Hepatocyte (in vitro differentiated cells): Measurements from ENCODE around the gene F11R. TPM values are rescaled to one million over a fixed set of nuclear protein-coding genes. Genes with fewer than 3 reads are reported as not detected.
A peak's percentile ranks its signal among the peaks of the same experiment; 100 is the strongest.

Experiments used
- DNase-seq: peaks from one replicate; pipeline ENCODE4 v3.0.0-alpha.2; 2016; ENCODE audit warnings: low spot score
- H2AFZ ChIP-seq: fragments of 200-600 bp; sonication (generic); 2 replicates; pipeline ENCODE4 v1.6.0; 2016; ENCODE audit warnings: antibody characterized with exemption, mild to moderate bottlenecking
- H3K27ac ChIP-seq: fragments of 200-600 bp; sonication (generic); 2 replicates; pipeline ENCODE4 v1.5.1; 2016; ENCODE audit warnings: mild to moderate bottlenecking
- H3K27me3 ChIP-seq: fragments of 200-600 bp; sonication (generic); 2 replicates; pipeline ENCODE4 v1.6.1; 2016
- H3K36me3 ChIP-seq: fragments of 200-600 bp; sonication (generic); replicated peaks from 2 replicates; pipeline ENCODE4 v1.5.1; 2016; ENCODE audit warnings: low read depth; ENCODE audit not compliant: insufficient read depth
- H3K4me1 ChIP-seq: fragments of 200-600 bp; sonication (generic); 2 replicates; pipeline ENCODE4 v1.5.1; 2016; ENCODE audit warnings: mild to moderate bottlenecking, moderate library complexity; ENCODE audit not compliant: insufficient read depth
- H3K4me2 ChIP-seq: fragments of 200-600 bp; sonication (generic); 2 replicates; pipeline ENCODE4 v1.6.0; 2016
- H3K4me3 ChIP-seq: fragments of 200-600 bp; sonication (generic); 2 replicates; pipeline ENCODE4 v1.5.1; 2016; ENCODE audit warnings: mild to moderate bottlenecking
- H3K79me2 ChIP-seq: fragments of 200-600 bp; sonication (generic); 2 replicates; pipeline ENCODE4 v1.6.0; 2017; ENCODE audit warnings: mild to moderate bottlenecking
- H3K9me2 ChIP-seq: fragments of 200-600 bp; sonication (generic); replicated peaks from 2 replicates; pipeline ENCODE4 v1.6.0; 2017; ENCODE audit warnings: mild to moderate bottlenecking; ENCODE audit not compliant: insufficient read depth
- H3K9me3 ChIP-seq: fragments of 200-600 bp; sonication (generic); 2 replicates; pipeline ENCODE4 v1.5.1; 2016; ENCODE audit warnings: low read depth, mild to moderate bottlenecking
- H4K20me1 ChIP-seq: fragments of 200-600 bp; sonication (generic); 2 replicates; pipeline ENCODE4 v1.6.0; 2016; ENCODE audit warnings: mild to moderate bottlenecking; ENCODE audit not compliant: insufficient read depth, poor library complexity, severe bottlenecking
- EZH2 ChIP-seq: fragments of 200-600 bp; sonication (generic); IDR thresholded peaks from 2 replicates; pipeline ENCODE4 v1.6.1; 2016; ENCODE audit warnings: antibody characterized with exemption, mild to moderate bottlenecking, borderline replicate concordance
- EZH2phosphoT487 ChIP-seq: fragments of 200-600 bp; sonication (generic); IDR thresholded peaks from one replicate; pipeline ENCODE4 v1.6.1; 2018; ENCODE audit warnings: antibody characterized with exemption, mild to moderate bottlenecking, low read depth, moderate library complexity; ENCODE audit not compliant: unreplicated experiment, severe bottlenecking
- WGBS: methylation state at CpG from one replicate; pipeline ENCODE4 v1.1.6; 2016; ENCODE audit warnings: low lambda C conversion rate; ENCODE audit errors: missing lambda C conversion rate; 5-methylcytosine and 5-hydroxymethylcytosine counted together
- polyA plus RNA-seq: library from polyadenylated mRNA; unstranded; fragments of >200 nt; fragmentation: Nextera tagmentation; extraction: Ambion mirVana; gene quantifications from 2 replicates; pipeline ENCODE4 v1.2.1, GENCODE V29; 2016
- total RNA-seq: library from RNA; depleted of rRNA; stranded (reverse); fragments of >200 nt; gene quantifications from 2 replicates; pipeline ENCODE4 v1.2.3, GENCODE V29; 2014
- TF ChIP-seq, protein P1 (sequence below): fragments of 200-600 bp; sonication (generic); IDR thresholded peaks from 2 replicates; pipeline ENCODE4 v1.5.1; 2016; ENCODE audit warnings: antibody characterized with exemption, mild to moderate bottlenecking; ENCODE audit not compliant: poor library complexity

The F11R gene
- total and polyA plus RNA-seq, 2 experiments from 2014 or later, result 148 to 180 TPM

DNA sequence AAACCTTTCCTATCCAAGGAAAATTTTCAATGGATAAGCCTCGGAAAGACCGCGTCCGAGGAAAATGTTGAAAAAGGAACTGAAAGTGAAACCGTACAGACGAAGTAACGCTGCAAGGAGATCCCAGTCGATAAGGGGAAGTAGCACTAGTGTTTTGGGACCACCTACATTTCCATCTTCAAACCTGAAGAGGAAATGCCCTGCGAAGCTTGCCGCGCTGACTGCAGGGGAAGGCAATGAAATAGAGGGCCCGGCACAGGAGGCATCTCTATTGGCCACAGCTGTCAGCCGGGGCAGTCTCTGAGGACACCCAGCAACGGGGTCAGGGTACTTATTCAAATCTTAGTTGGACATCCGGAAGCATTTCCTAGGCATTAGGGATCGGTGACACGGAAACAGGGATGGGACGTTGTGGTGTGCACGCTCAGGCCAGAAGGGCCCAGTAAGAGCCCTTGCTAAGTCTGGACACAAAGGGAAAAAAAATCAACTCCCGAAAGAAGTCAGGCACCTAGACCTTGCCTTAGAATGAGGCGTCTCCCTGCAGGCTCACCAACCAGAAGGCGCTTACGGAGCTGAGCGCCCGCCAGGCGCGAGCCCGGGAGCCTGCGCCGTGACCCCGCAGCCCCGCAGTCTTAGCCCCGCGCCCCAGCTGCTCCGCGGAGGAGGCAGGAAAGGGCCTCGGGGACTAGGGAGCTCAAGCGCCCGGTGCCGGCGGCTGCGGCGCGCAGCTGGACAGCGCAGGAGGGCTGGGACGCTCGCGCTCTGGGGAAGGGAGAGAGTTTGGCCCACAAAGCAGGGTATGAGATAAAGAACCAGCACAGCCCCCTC lies 24.2 kb upstream of the F11R start:
- Histone ChIP-seq H3K79me2 (peaks cover 25% of the 10 kb centered on the region), H3K27me3 (no peaks in the 10 kb centered on the region), H3K4me3 (peak overlapping the region; percentile 49), H4K20me1 (no peaks in the 10 kb centered on the region), H3K4me1 (peaks cover 10% of the 10 kb centered on the region), H3K36me3 (no peaks in the 10 kb centered on the region), H3K9me2 (no peaks in the 10 kb centered on the region), H3K4me2 (peak overlapping the region; percentile 88), H2AFZ (peak overlapping the region; percentile 10), H3K27ac (peak overlapping the region; percentile 95), H3K9me3 (peaks cover 7% of the 10 kb centered on the region)
- DNase-seq, result peak; percentile 72
- WGBS, result 2% methylated on average over 47 of the region's 48 CpGs
- TF ChIP-seq EZH2phosphoT487 (no peak), EZH2 (no peak)
- TF ChIP-seq, protein P1, sequence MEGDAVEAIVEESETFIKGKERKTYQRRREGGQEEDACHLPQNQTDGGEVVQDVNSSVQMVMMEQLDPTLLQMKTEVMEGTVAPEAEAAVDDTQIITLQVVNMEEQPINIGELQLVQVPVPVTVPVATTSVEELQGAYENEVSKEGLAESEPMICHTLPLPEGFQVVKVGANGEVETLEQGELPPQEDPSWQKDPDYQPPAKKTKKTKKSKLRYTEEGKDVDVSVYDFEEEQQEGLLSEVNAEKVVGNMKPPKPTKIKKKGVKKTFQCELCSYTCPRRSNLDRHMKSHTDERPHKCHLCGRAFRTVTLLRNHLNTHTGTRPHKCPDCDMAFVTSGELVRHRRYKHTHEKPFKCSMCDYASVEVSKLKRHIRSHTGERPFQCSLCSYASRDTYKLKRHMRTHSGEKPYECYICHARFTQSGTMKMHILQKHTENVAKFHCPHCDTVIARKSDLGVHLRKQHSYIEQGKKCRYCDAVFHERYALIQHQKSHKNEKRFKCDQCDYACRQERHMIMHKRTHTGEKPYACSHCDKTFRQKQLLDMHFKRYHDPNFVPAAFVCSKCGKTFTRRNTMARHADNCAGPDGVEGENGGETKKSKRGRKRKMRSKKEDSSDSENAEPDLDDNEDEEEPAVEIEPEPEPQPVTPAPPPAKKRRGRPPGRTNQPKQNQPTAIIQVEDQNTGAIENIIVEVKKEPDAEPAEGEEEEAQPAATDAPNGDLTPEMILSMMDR, result no peak

DNA sequence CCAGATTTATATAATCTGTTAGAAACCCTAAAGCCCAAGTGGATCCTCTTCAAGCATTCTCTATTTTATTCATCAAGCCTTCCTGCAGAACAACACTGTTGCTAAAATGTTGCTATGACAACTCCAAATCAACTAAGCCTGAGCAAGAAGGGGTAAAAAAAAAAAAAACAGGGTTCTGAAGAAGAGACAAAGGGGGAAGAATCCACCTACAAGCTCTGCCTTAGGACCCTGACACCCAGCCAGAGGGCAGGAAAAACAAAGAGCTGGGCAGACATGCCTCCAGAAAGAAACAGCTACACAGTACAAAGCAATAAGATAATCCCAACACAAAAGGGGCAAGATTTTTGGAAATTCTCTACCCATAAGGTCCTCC lies 23.6 kb upstream of the F11R start:
- peak overlapping the region; percentile 88 for H3K4me2 ChIP-seq
- H3K4me1 ChIP-seq, result peaks cover 10% of the 10 kb centered on the region
- H3K9me2 ChIP-seq, result no peaks in the 10 kb centered on the region
- TF ChIP-seq EZH2phosphoT487, result no peak
- TF ChIP-seq, protein P1, result no peak
- no peak for TF ChIP-seq EZH2
- peak overlapping the region; percentile 95 for H3K27ac ChIP-seq
- H3K36me3 ChIP-seq, result no peaks in the 10 kb centered on the region
- H2AFZ ChIP-seq, result peak overlapping the region; percentile 10
- peaks cover 7% of the 10 kb centered on the region for H3K9me3 ChIP-seq
- peak overlapping the region; percentile 49 for H3K4me3 ChIP-seq
- H4K20me1 ChIP-seq, result no peaks in the 10 kb centered on the region
- DNase-seq, result no peak
- H3K79me2 ChIP-seq, result peaks cover 25% of the 10 kb centered on the region
- H3K27me3 ChIP-seq, result no peaks in the 10 kb centered on the region

DNA sequence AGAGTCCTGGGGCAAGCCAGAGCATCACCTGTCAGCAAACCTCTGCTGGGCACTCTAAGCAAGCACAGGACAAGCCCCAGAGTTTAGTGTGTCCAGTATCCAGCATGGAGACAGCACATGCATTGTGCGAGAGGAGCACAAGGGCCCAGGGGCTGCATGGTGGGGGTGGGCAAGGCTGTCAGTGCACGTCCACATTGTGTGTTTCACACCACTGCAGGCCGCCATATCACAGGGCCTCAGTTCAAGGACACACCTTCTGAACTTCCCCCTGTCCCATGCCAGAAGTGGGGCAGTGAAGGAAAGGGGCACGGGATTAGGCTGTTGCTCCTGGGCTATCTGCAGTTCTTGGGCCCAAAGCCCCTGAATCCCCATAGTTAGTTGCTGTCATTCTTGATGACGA lies 18.6 kb upstream of the F11R start:
- peaks cover 25% of the 10 kb centered on the region for H3K79me2 ChIP-seq
- WGBS, result 89% methylated on average over 5 of the region's 5 CpGs
- H3K9me3 ChIP-seq, result no peaks in the 10 kb centered on the region
- H3K4me3 ChIP-seq, result no peak overlapping the region
- DNase-seq, result no peak
- no peak overlapping the region for H2AFZ ChIP-seq
- peaks cover 11% of the 10 kb centered on the region for H3K4me1 ChIP-seq
- H3K27me3 ChIP-seq, result no peaks in the 10 kb centered on the region
- no peaks in the 10 kb centered on the region for H3K9me2 ChIP-seq
- H3K4me2 ChIP-seq, result peak overlapping the region; percentile 73
- H3K27ac ChIP-seq, result no peak overlapping the region
- H4K20me1 ChIP-seq, result no peaks in the 10 kb centered on the region
- H3K36me3 ChIP-seq, result no peaks in the 10 kb centered on the region
- TF ChIP-seq EZH2phosphoT487 (no peak), EZH2 (no peak)

DNA sequence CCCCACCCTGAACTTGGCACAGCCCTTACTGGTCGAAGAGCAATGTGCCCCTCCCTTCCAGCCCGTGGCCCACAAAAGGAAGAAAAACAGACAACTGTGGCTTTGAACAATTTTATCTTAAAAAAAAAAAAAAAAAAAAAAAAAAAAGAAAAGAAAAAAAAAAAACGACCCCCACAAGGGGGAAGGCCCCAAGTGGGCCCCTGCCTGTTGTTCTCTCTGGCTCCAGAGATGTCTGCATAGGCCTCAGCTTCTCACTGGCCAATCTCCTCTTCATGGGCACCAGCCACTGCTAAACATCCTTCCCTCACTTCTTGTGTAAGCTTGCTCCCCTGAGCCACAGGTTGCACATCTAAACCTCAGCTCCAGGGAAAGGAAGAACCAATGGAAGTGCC lies 18.2 kb upstream of the F11R start:
- H2AFZ ChIP-seq, result no peak overlapping the region
- H3K4me2 ChIP-seq, result peak overlapping the region; percentile 73
- H3K4me3 ChIP-seq, result no peak overlapping the region
- no peaks in the 10 kb centered on the region for H3K27me3 ChIP-seq
- no peak for TF ChIP-seq EZH2
- TF ChIP-seq EZH2phosphoT487, result no peak
- TF ChIP-seq, protein P1, result no peak
- no peaks in the 10 kb centered on the region for H3K9me3 ChIP-seq
- H3K36me3 ChIP-seq, result no peaks in the 10 kb centered on the region
- no peak for DNase-seq
- peak overlapping the region; percentile 67 for H3K27ac ChIP-seq
- no peaks in the 10 kb centered on the region for H3K9me2 ChIP-seq
- peaks cover 8% of the 10 kb centered on the region for H3K4me1 ChIP-seq
- H4K20me1 ChIP-seq, result no peaks in the 10 kb centered on the region
- WGBS, result 20% methylated on average over 3 of the region's 3 CpGs
- peaks cover 21% of the 10 kb centered on the region for H3K79me2 ChIP-seq
